GM12872 (cell line): ENCODE results near the gene PIGR.

Source experiments
- CTCF ChIP-seq: IDR thresholded peaks from 3 replicates; pipeline ENCODE4 v1.5.1; 2011; ENCODE audit warnings: low read depth, mild to moderate bottlenecking, low read length, moderate library complexity; ENCODE audit not compliant: insufficient read depth

The PIGR gene

GRCh38 chr1:206969090-206969489 lies 22.8 kb upstream of the PIGR start:
- no peak for TF ChIP-seq CTCF

- TF ChIP-seq CTCF, result no peak
Observed at GRCh38 chr1:206967096-206967849, 21.0 kb upstream of the PIGR start.

GRCh38 chr1:206965781-206966180 lies 19.5 kb upstream of the PIGR start:
- no peak for TF ChIP-seq CTCF

- TF ChIP-seq CTCF, result no peak
Observed at GRCh38 chr1:206963740-206964139, 17.5 kb upstream of the PIGR start.

- TF ChIP-seq CTCF, result no peak
Observed at GRCh38 chr1:206963119-206963712, 16.9 kb upstream of the PIGR start.

GRCh38 chr1:206962272-206962671 lies 16.0 kb upstream of the PIGR start:
- no peak for TF ChIP-seq CTCF

- TF ChIP-seq CTCF, result no peak
Observed at GRCh38 chr1:206961668-206962067, 15.4 kb upstream of the PIGR start.
